IMR-90 (cell line): Measurements from ENCODE around the gene TBX4. TPM values are rescaled to one million over a fixed set of nuclear protein-coding genes. Genes with fewer than 3 reads are reported as not detected.

Experiments
- ATAC-seq: fragments of 200-7000 bp; cut with Tn5 transposase; 2 replicates; pipeline ENCODE4 v1.9.1; 2020; ENCODE audit warnings: low read depth, mild to moderate bottlenecking, moderate library complexity
- BruUV-seq: library from RNA; stranded (reverse); fragments of 400-500 nt; replicated peaks from 2 replicates; lab custom pipeline; 2021; lab: Mats Ljungman, UMichigan
- CTCF ChIA-PET: fragments of 300-600 bp; formaldehyde crosslinking; extraction: SDS; loops from one replicate; lab custom pipeline; 2021; ENCODE audit warnings: antibody characterized with exemption; lab: Yijun Ruan, JAX
- POLR2A ChIA-PET: fragments of 300-600 bp; sonication (Branson Sonifier 250); formaldehyde crosslinking; loops from one replicate; lab custom pipeline; 2022; ENCODE audit warnings: antibody characterized with exemption; ENCODE audit not compliant: unreplicated experiment; lab: Charles Lee
- DNase-seq: peaks from one replicate; pipeline ENCODE4 v3.0.0; 2013
- H2AFZ ChIP-seq: replicated peaks from 2 replicates; pipeline ENCODE3; 2013; ENCODE audit warnings: low read length, mild to moderate bottlenecking; ENCODE audit not compliant: poor library complexity
- H2AK5ac ChIP-seq: 2 replicates; pipeline ENCODE4 v1.6.1; 2013; ENCODE audit warnings: low read depth, low read length, inconsistent platforms
- H2AK9ac ChIP-seq: replicated peaks from 2 replicates; pipeline ENCODE3; 2013; ENCODE audit warnings: mild to moderate bottlenecking, low read depth, low read length, moderate library complexity; ENCODE audit not compliant: poor library complexity
- H2BK120ac ChIP-seq: 2 replicates; pipeline ENCODE4 v1.6.1; 2013; ENCODE audit warnings: low read depth, low read length, inconsistent platforms
- H2BK15ac ChIP-seq: 3 replicates; pipeline ENCODE4 v1.6.1; 2013; ENCODE audit warnings: low read depth, low read length, inconsistent platforms
- H2BK20ac ChIP-seq: 2 replicates; pipeline ENCODE4 v1.6.1; 2013; ENCODE audit warnings: low read depth, mild to moderate bottlenecking, inconsistent platforms, low read length, moderate library complexity
- H2BK5ac ChIP-seq: 2 replicates; pipeline ENCODE4 v1.6.1; 2013; ENCODE audit warnings: mild to moderate bottlenecking, low read depth, low read length, inconsistent platforms; ENCODE audit not compliant: poor library complexity, severe bottlenecking
- H3K14ac ChIP-seq: replicated peaks from 2 replicates; pipeline ENCODE4 v1.6.1; 2013; ENCODE audit warnings: low read depth, low read length, inconsistent platforms
- H3K18ac ChIP-seq: 2 replicates; pipeline ENCODE4 v1.6.1; 2013; ENCODE audit warnings: low read depth, low read length, control low read depth
- H3K23ac ChIP-seq: 2 replicates; pipeline ENCODE4 v1.6.1; 2013; ENCODE audit warnings: low read depth, low read length, inconsistent platforms
- H3K27ac ChIP-seq: 2 replicates; pipeline ENCODE4 v1.5.1; 2013; ENCODE audit warnings: mild to moderate bottlenecking, control low read depth, low read length; ENCODE audit not compliant: insufficient read depth
- H3K27me3 ChIP-seq: 2 replicates; pipeline ENCODE4 v1.6.1; 2013; ENCODE audit warnings: low read length; ENCODE audit not compliant: control insufficient read depth, insufficient read depth
- H3K36me3 ChIP-seq: 2 replicates; pipeline ENCODE4 v1.6.1; 2013; ENCODE audit warnings: low read length, mixed read lengths; ENCODE audit not compliant: control insufficient read depth, insufficient read depth
- H3K4ac ChIP-seq: 2 replicates; pipeline ENCODE4 v1.6.1; 2013; ENCODE audit warnings: low read depth, low read length, inconsistent platforms
- H3K4me1 ChIP-seq: 2 replicates; pipeline ENCODE4 v1.6.1; 2013; ENCODE audit warnings: low read length, mixed read lengths; ENCODE audit not compliant: control insufficient read depth, insufficient read depth
- H3K4me2 ChIP-seq: 2 replicates; pipeline ENCODE4 v1.6.1; 2013; ENCODE audit warnings: low read depth, mild to moderate bottlenecking, control low read depth, low read length, moderate library complexity
- H3K4me3 ChIP-seq: 2 replicates; pipeline ENCODE4 v1.5.1; 2013; ENCODE audit warnings: low read depth, mild to moderate bottlenecking, control low read depth, low read length, moderate library complexity; ENCODE audit not compliant: insufficient read depth
- H3K56ac ChIP-seq: 2 replicates; pipeline ENCODE4 v1.6.1; 2013; ENCODE audit warnings: low read length, inconsistent platforms; ENCODE audit not compliant: insufficient read depth; ENCODE audit errors: extremely low read depth
- H3K79me1 ChIP-seq, 2 experiments: 2 replicates each; pipeline ENCODE4 v1.6.1; 2013; ENCODE audit warnings: low read length in 2 of 2, inconsistent platforms in 1 of 2, low read depth in 1 of 2
- H3K9ac ChIP-seq: 2 replicates; pipeline ENCODE4 v1.6.1; 2013; ENCODE audit warnings: low read depth, low read length, control low read depth
- H3K9me1 ChIP-seq: 2 replicates; pipeline ENCODE4 v1.6.1; 2013; ENCODE audit warnings: low read length, inconsistent platforms; ENCODE audit not compliant: insufficient read depth
- H3K9me3 ChIP-seq: 2 replicates; pipeline ENCODE4 v1.6.1; 2013; ENCODE audit warnings: low read length; ENCODE audit not compliant: control insufficient read depth, insufficient read depth
- H4K20me1 ChIP-seq: 2 replicates; pipeline ENCODE4 v1.6.1; 2013; ENCODE audit warnings: low read length, inconsistent platforms; ENCODE audit not compliant: insufficient read depth
- H4K5ac ChIP-seq: 2 replicates; pipeline ENCODE4 v1.6.1; 2013; ENCODE audit warnings: mild to moderate bottlenecking, low read depth, low read length, control low read depth
- H4K8ac ChIP-seq, 2 experiments: 2 replicates each; pipeline ENCODE4 v1.6.1; 2013; ENCODE audit warnings: low read depth in 2 of 2, low read length in 2 of 2, control low read depth in 1 of 2, inconsistent platforms in 1 of 2
- H4K91ac ChIP-seq: 2 replicates; pipeline ENCODE4 v1.6.1; 2013; ENCODE audit warnings: low read depth, low read length, inconsistent platforms; ENCODE audit not compliant: insufficient read depth
- BHLHE40 ChIP-seq: fragments of 150-350 bp; IDR thresholded peaks from 2 replicates; pipeline ENCODE4 v1.6.1; 2016; ENCODE audit warnings: mild to moderate bottlenecking, low read depth, low read length
- CEBPB ChIP-seq: IDR thresholded peaks from 2 replicates; pipeline ENCODE4 v1.6.1; 2012; ENCODE audit warnings: low read depth, low read length, improper control_type of control experiment
- CHD1 ChIP-seq: IDR thresholded peaks from 2 replicates; pipeline ENCODE4 v1.6.1; 2012; ENCODE audit warnings: low read depth, low read length, improper control_type of control experiment
- FOS ChIP-seq: fragments of 150-350 bp; IDR thresholded peaks from 2 replicates; pipeline ENCODE4 v1.6.1; 2016; ENCODE audit warnings: low read depth, low read length
- MAFK ChIP-seq: IDR thresholded peaks from 2 replicates; pipeline ENCODE4 v1.6.1; 2012; ENCODE audit warnings: low read depth, low read length, improper control_type of control experiment
- MAZ ChIP-seq: IDR thresholded peaks from 2 replicates; pipeline ENCODE4 v1.6.1; 2012; ENCODE audit warnings: low read depth, mild to moderate bottlenecking, low read length, improper control_type of control experiment, moderate library complexity, borderline replicate concordance
- MXI1 ChIP-seq: IDR thresholded peaks from 2 replicates; pipeline ENCODE4 v1.6.1; 2012; ENCODE audit warnings: low read depth, mild to moderate bottlenecking, low read length, moderate library complexity, borderline replicate concordance
- NFE2L2 ChIP-seq: fragments of 150-350 bp; IDR thresholded peaks from 2 replicates; pipeline ENCODE4 v1.6.1; 2016; ENCODE audit warnings: low read depth, mild to moderate bottlenecking, low read length
- POLR2A ChIP-seq: IDR thresholded peaks from 2 replicates; pipeline ENCODE4 v1.6.1; 2012; ENCODE audit warnings: mild to moderate bottlenecking, low read depth, low read length
- RAD21 ChIP-seq: IDR thresholded peaks from 2 replicates; pipeline ENCODE4 v1.6.1; 2012; ENCODE audit warnings: low read length, improper control_type of control experiment
- RCOR1 ChIP-seq: IDR thresholded peaks from 2 replicates; pipeline ENCODE4 v1.6.1; 2012; ENCODE audit warnings: mild to moderate bottlenecking, low read length, improper control_type of control experiment; ENCODE audit not compliant: insufficient replicate concordance
- RFX5 ChIP-seq: IDR thresholded peaks from 2 replicates; pipeline ENCODE4 v1.8.0; 2012; ENCODE audit warnings: low read depth, mild to moderate bottlenecking, low read length, moderate library complexity
- SMC3 ChIP-seq: fragments of 150-350 bp; IDR thresholded peaks from 2 replicates; pipeline ENCODE4 v1.6.1; 2016; ENCODE audit warnings: low read depth, mild to moderate bottlenecking, antibody characterized with exemption, low read length, moderate library complexity
- WGBS, 2 experiments: methylation state at CpG; one replicate each; pipeline versions ENCODE4 v1.1.5 to v1.1.7; 2013; ENCODE audit warnings: missing lambda C conversion rate in 2 of 2; ENCODE audit not compliant: insufficient read length in 1 of 2; ENCODE audit errors: extremely low coverage in 2 of 2; 5-methylcytosine and 5-hydroxymethylcytosine counted together
- dilution Hi-C: fragments of 300-500 bp; cut with HindIII; formaldehyde crosslinking; loops from one replicate; pipeline ENCODE4 v1.14.3; 2018; ENCODE audit warnings: low sequenced_read_pairs; ENCODE audit not compliant: unreplicated experiment
- in situ Hi-C: fragments of 300-500 bp; cut with MboI; formaldehyde crosslinking; loops from 3 replicates; pipeline ENCODE4 v1.14.3; 2019; ENCODE audit warnings: low sequenced_read_pairs, inconsistent platforms, mixed read lengths
- intact Hi-C: fragments of 100-400 bp; cut with micrococcal nuclease; formaldehyde crosslinking; loops from 2 replicates; pipeline ENCODE4 v1.10.0; 2022
- polyA plus RNA-seq, 3 experiments: library from polyadenylated mRNA; depleted of rRNA; stranded (reverse); fragments of >200 nt; gene quantifications; 2 replicates each; pipeline ENCODE4 v1.2.3, GENCODE V29; 2012; ENCODE audit warnings: low replicate concordance in 1 of 3
- total RNA-seq: library from RNA; depleted of rRNA; stranded (reverse); fragments of >200 nt; gene quantifications from 2 replicates; pipeline ENCODE4 v1.2.3, GENCODE V29; 2012
- TF ChIP-seq, protein P1 (sequence below): conservative IDR thresholded peaks from 2 replicates; pipeline ENCODE4 v1.5.1; 2012; ENCODE audit warnings: mild to moderate bottlenecking, low read depth, low read length, improper control_type of control experiment
- TF ChIP-seq, protein P2 (sequence below): fragments of 150-350 bp; IDR thresholded peaks from 2 replicates; pipeline ENCODE4 v1.6.1; 2017; ENCODE audit warnings: mild to moderate bottlenecking, antibody characterized with exemption, low read length, low read depth
- TF ChIP-seq, protein P3 (sequence below): fragments of 150-350 bp; IDR thresholded peaks from 2 replicates; pipeline ENCODE4 v1.6.1; 2016; ENCODE audit warnings: low read depth, mild to moderate bottlenecking, low read length, moderate library complexity, borderline replicate concordance

The TBX4 gene
- total and polyA plus RNA-seq, 2 of the 4 experiments (the other 2 are of a cell fraction), result 0.05 TPM; not detected in 1

DNA sequence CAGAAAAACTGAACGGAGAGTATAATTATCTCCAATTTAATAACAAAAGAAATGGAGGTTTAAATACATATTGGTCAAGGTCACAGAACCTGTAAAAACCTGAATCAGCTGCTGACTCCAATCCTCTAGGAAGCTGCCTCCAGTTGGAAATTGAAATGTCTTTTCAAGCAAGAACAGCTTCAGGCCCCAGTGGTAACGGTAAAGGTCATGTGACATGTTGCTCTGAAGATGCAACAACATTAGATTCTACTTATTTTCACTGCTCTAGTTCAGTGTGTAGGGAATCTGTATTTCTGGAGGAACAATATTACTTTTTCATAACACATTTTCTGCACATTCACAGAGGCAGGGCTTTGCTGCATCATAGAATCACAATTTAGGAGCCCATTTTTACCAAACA lies 58.8 kb downstream of the TBX4 start:
- no peak overlapping the region for H3K56ac ChIP-seq
- POLR2A ChIA-PET, result no interaction called here
- no peaks in the 10 kb centered on the region for H4K20me1 ChIP-seq
- H3K4me1 ChIP-seq, result no peaks in the 10 kb centered on the region
- ATAC-seq (no peak), DNase-seq (no peak)
- no peak overlapping the region for H3K14ac ChIP-seq
- no peak overlapping the region for H2AK5ac ChIP-seq
- intact Hi-C loops, result no loop called here
- H3K9me1 ChIP-seq, result no peaks in the 10 kb centered on the region
- no peaks in the 10 kb centered on the region for H3K79me1 ChIP-seq
- no CpG with 5 or more reads among the region's 2 CpGs for WGBS, 2 experiments
- no peak overlapping the region for H2BK15ac ChIP-seq
- dilution Hi-C loops, result no loop called here
- H3K36me3 ChIP-seq, result no peaks in the 10 kb centered on the region
- H3K4me2 ChIP-seq, result no peak overlapping the region
- TF ChIP-seq SMC3 (no peak), BHLHE40 (no peak), CEBPB (no peak), MXI1 (no peak), FOS (no peak), NFE2L2 (no peak), RAD21 (no peak), MAZ (no peak), CHD1 (no peak), MAFK (no peak), RCOR1 (no peak), POLR2A (no peak), RFX5 (no peak)
- TF ChIP-seq, protein P1, sequence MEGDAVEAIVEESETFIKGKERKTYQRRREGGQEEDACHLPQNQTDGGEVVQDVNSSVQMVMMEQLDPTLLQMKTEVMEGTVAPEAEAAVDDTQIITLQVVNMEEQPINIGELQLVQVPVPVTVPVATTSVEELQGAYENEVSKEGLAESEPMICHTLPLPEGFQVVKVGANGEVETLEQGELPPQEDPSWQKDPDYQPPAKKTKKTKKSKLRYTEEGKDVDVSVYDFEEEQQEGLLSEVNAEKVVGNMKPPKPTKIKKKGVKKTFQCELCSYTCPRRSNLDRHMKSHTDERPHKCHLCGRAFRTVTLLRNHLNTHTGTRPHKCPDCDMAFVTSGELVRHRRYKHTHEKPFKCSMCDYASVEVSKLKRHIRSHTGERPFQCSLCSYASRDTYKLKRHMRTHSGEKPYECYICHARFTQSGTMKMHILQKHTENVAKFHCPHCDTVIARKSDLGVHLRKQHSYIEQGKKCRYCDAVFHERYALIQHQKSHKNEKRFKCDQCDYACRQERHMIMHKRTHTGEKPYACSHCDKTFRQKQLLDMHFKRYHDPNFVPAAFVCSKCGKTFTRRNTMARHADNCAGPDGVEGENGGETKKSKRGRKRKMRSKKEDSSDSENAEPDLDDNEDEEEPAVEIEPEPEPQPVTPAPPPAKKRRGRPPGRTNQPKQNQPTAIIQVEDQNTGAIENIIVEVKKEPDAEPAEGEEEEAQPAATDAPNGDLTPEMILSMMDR, result no peak
- TF ChIP-seq, protein P2, sequence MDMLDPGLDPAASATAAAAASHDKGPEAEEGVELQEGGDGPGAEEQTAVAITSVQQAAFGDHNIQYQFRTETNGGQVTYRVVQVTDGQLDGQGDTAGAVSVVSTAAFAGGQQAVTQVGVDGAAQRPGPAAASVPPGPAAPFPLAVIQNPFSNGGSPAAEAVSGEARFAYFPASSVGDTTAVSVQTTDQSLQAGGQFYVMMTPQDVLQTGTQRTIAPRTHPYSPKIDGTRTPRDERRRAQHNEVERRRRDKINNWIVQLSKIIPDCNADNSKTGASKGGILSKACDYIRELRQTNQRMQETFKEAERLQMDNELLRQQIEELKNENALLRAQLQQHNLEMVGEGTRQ, result no peak
- TF ChIP-seq, protein P3, sequence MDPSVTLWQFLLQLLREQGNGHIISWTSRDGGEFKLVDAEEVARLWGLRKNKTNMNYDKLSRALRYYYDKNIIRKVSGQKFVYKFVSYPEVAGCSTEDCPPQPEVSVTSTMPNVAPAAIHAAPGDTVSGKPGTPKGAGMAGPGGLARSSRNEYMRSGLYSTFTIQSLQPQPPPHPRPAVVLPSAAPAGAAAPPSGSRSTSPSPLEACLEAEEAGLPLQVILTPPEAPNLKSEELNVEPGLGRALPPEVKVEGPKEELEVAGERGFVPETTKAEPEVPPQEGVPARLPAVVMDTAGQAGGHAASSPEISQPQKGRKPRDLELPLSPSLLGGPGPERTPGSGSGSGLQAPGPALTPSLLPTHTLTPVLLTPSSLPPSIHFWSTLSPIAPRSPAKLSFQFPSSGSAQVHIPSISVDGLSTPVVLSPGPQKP, result no peak
- H3K9me3 ChIP-seq, result no peaks in the 10 kb centered on the region
- in situ Hi-C loops, result no loop called here
- H2BK20ac ChIP-seq, result no peak overlapping the region
- no peak overlapping the region for H2AK9ac ChIP-seq
- H2BK120ac ChIP-seq, result no peak overlapping the region
- H3K4me3 ChIP-seq, result no peak overlapping the region
- H2AFZ ChIP-seq, result no peak overlapping the region
- H3K18ac ChIP-seq, result no peak overlapping the region
- no peak overlapping the region for H4K5ac ChIP-seq
- H3K23ac ChIP-seq, result no peak overlapping the region
- peaks cover 7% of the 10 kb centered on the region for H3K27me3 ChIP-seq
- no peak overlapping the region for H3K4ac ChIP-seq
- no TSS peak for BruUV-seq
- H3K9ac ChIP-seq, result no peak overlapping the region
- H4K91ac ChIP-seq, result no peak overlapping the region
- CTCF ChIA-PET, result no interaction called here
- H4K8ac ChIP-seq, result no peak overlapping the region
- H3K27ac ChIP-seq, result no peak overlapping the region
- H2BK5ac ChIP-seq, result no peak overlapping the region
